Trophoblast cell (in vitro differentiated cells and primary cell): Measurements from ENCODE around the gene IGFBP1.
"Not testable (repeated sequence)": the region's sequence is repeated elsewhere in the genome, so short reads cannot be mapped to it uniquely, and the experiment has no call there.

ENCODE experiments used
- DNase-seq, 2 donors: peaks; one replicate each; pipeline ENCODE4 v3.0.0-alpha.2; 2016
- H2AFZ ChIP-seq: 2 replicates; pipeline ENCODE4 v1.6.1; 2013; ENCODE audit warnings: low read length, moderate library complexity, mild to moderate bottlenecking; ENCODE audit not compliant: insufficient read depth, poor library complexity
- H2AK5ac ChIP-seq: 2 replicates; pipeline ENCODE4 v1.6.1; 2013; ENCODE audit warnings: mild to moderate bottlenecking, low read length
- H2BK120ac ChIP-seq: 2 replicates; pipeline ENCODE4 v1.6.1; 2013; ENCODE audit warnings: low read length, mild to moderate bottlenecking, moderate library complexity; ENCODE audit not compliant: insufficient read depth, poor library complexity
- H2BK12ac ChIP-seq: 2 replicates; pipeline ENCODE4 v1.6.1; 2013; ENCODE audit warnings: mild to moderate bottlenecking, low read length, moderate library complexity
- H2BK5ac ChIP-seq: 2 replicates; pipeline ENCODE4 v1.6.1; 2013; ENCODE audit warnings: low read length, low read depth, moderate library complexity, mild to moderate bottlenecking; ENCODE audit not compliant: poor library complexity
- H3K14ac ChIP-seq: 2 replicates; pipeline ENCODE4 v1.6.1; 2013; ENCODE audit warnings: mild to moderate bottlenecking, low read length
- H3K18ac ChIP-seq: 2 replicates; pipeline ENCODE4 v1.6.1; 2013; ENCODE audit warnings: mild to moderate bottlenecking, low read length
- H3K23ac ChIP-seq: 2 replicates; pipeline ENCODE4 v1.6.1; 2013; ENCODE audit warnings: low read length
- H3K27ac ChIP-seq: 2 replicates; pipeline ENCODE4 v1.5.1; 2013; ENCODE audit warnings: low read depth, mild to moderate bottlenecking, inconsistent platforms, low read length, moderate library complexity
- H3K27me3 ChIP-seq: 2 replicates; pipeline ENCODE4 v1.6.1; 2013; ENCODE audit warnings: inconsistent platforms, mild to moderate bottlenecking, low read length, moderate library complexity; ENCODE audit not compliant: insufficient read depth
- H3K36me3 ChIP-seq, 2 experiments: 1 replicate in 1 of 2; 2 replicates in 1 of 2; pipeline ENCODE4 v1.6.1; 2013; ENCODE audit warnings: low read length in 2 of 2, mild to moderate bottlenecking in 2 of 2, moderate library complexity in 1 of 2; ENCODE audit not compliant: insufficient read depth in 2 of 2, control insufficient read depth in 1 of 2
- H3K4ac ChIP-seq: 2 replicates; pipeline ENCODE4 v1.6.1; 2013; ENCODE audit warnings: low read depth, mild to moderate bottlenecking, low read length, moderate library complexity
- H3K4me1 ChIP-seq, 2 experiments: 1 replicate in 1 of 2; 2 replicates in 1 of 2; pipeline ENCODE4 v1.6.1; 2013; ENCODE audit warnings: low read length in 2 of 2, mild to moderate bottlenecking in 2 of 2, moderate library complexity in 1 of 2; ENCODE audit not compliant: insufficient read depth in 2 of 2, control insufficient read depth in 1 of 2
- H3K4me2 ChIP-seq: 2 replicates; pipeline ENCODE4 v1.6.1; 2013; ENCODE audit warnings: inconsistent platforms, mild to moderate bottlenecking, low read length, moderate library complexity
- H3K4me3 ChIP-seq: 2 replicates; pipeline ENCODE4 v1.5.1; 2013; ENCODE audit warnings: mild to moderate bottlenecking, low read depth, low read length, inconsistent platforms
- H3K79me1 ChIP-seq: one replicate; pipeline ENCODE4 v1.6.1; 2013; ENCODE audit warnings: low read length
- H3K79me2 ChIP-seq: 2 replicates; pipeline ENCODE4 v1.6.1; 2013; ENCODE audit warnings: low read length, mild to moderate bottlenecking; ENCODE audit not compliant: control insufficient read depth, insufficient read depth, poor library complexity
- H3K9ac ChIP-seq: 2 replicates; pipeline ENCODE4 v1.6.1; 2013; ENCODE audit warnings: mild to moderate bottlenecking, low read length
- H3K9me3 ChIP-seq: 2 replicates; pipeline ENCODE4 v1.6.1; 2013; ENCODE audit warnings: low read depth, mild to moderate bottlenecking, control low read depth, inconsistent platforms, low read length; ENCODE audit not compliant: insufficient read depth
- H4K12ac ChIP-seq: 2 replicates; pipeline ENCODE4 v1.6.1; 2013; ENCODE audit warnings: low read depth, mild to moderate bottlenecking, low read length, moderate library complexity
- H4K8ac ChIP-seq: 2 replicates; pipeline ENCODE4 v1.6.1; 2013; ENCODE audit warnings: low read depth, mild to moderate bottlenecking, low read length, moderate library complexity
- H4K91ac ChIP-seq: one replicate; pipeline ENCODE4 v1.6.1; 2013; ENCODE audit warnings: low read depth, mild to moderate bottlenecking, low read length, moderate library complexity
- WGBS: extraction: QIAGEN DNeasy Blood & Tissue Kit; methylation state at CpG from one replicate; pipeline ENCODE4 v1.1.7; 2013; ENCODE audit warnings: missing lambda C conversion rate; ENCODE audit not compliant: insufficient read length, insufficient coverage; ENCODE audit errors: extremely low coverage; 5-methylcytosine and 5-hydroxymethylcytosine counted together

The IGFBP1 gene

DNA sequence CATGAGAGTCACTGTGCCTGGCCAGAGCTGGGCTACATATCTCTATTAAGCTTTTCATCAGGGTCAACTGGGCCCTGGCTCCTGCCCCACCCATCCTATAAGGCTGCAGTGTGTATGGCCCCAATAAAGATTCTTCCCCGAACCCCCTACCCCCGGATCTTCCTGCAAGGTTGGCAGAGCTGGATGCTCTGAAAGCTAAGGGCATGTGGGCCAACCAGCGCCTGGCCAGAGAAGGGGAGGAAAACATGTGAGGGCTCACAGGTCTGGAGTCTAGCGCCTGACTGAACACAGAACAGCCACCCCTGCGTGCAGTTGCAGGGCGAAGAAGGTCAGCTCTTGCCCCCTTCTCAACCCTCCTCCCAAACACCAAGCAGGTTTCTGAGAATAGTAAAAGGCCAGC is 39.6 kb upstream of the IGFBP1 start:
- not testable (repeated sequence) for H3K4me2 ChIP-seq, H3K18ac ChIP-seq, H3K4ac ChIP-seq, H2AK5ac ChIP-seq, H3K36me3 ChIP-seq, H4K8ac ChIP-seq, H4K91ac ChIP-seq, H3K9ac ChIP-seq, H2AFZ ChIP-seq, H3K27me3 ChIP-seq, H2BK12ac ChIP-seq, H3K79me1 ChIP-seq, H2BK120ac ChIP-seq, H4K12ac ChIP-seq, H3K4me1 ChIP-seq, H3K79me2 ChIP-seq, H3K23ac ChIP-seq, H3K14ac ChIP-seq, H3K9me3 ChIP-seq, H3K27ac ChIP-seq, H2BK5ac ChIP-seq, DNase-seq, H3K4me3 ChIP-seq
- no CpG with 5 or more reads among the region's 6 CpGs for WGBS

DNA sequence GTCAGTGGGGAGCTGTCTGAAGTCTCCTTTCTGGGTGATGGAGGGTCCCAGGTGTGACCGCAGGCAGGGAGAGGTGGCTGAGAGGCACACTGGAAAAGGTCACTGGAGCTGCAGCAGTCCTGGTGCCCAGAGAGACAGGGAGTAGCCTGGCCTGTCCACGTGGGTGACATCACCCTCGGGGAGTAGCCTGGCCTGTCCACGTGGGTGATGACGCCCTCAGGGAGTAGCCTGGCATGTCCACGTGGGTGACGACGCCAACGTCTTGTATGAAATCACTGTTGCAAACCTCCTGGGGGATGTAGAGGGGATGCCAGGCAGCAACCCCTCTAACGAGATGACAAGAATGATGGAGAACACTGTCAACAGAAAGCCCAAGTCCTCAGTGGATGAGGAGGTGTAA is 35.3 kb upstream of the IGFBP1 start:
- not testable (repeated sequence) for H4K8ac ChIP-seq, H3K36me3 ChIP-seq, H3K4ac ChIP-seq, H3K27me3 ChIP-seq, H3K4me1 ChIP-seq, H4K91ac ChIP-seq, H3K14ac ChIP-seq, H2BK12ac ChIP-seq, H2BK5ac ChIP-seq, H3K23ac ChIP-seq, H4K12ac ChIP-seq, H2AK5ac ChIP-seq, H3K4me3 ChIP-seq, H3K4me2 ChIP-seq, H3K27ac ChIP-seq, H3K79me1 ChIP-seq, H3K18ac ChIP-seq, H3K9me3 ChIP-seq, H3K9ac ChIP-seq, H2BK120ac ChIP-seq, H2AFZ ChIP-seq, DNase-seq, H3K79me2 ChIP-seq
- WGBS: no CpG with 5 or more reads among the region's 10 CpGs

DNA sequence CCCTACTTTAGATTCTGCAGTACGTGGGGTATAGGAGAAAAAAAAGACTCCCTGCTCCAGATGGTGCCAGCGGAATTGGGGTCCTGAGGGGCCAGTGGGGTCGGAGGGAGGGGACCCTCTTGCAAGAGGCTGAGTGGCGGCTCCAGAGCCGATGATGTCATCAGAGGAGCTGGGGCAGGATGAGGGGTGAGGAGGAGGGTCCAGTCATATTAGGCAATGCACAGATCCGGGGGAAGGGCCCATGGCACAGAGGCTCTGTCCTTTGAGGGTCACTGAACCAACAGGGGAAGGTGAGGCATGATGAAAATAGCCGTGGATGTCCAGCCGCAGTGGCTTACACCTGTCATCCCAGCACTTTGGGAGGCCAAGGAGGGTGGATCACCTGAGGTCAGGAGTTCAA is 34.8 kb upstream of the IGFBP1 start:
- not testable (repeated sequence) for H2BK5ac ChIP-seq, H3K4me1 ChIP-seq, H3K4ac ChIP-seq, H3K79me1 ChIP-seq, H3K4me3 ChIP-seq, H4K8ac ChIP-seq, H2BK120ac ChIP-seq, H2BK12ac ChIP-seq, H3K9ac ChIP-seq, H3K36me3 ChIP-seq, H3K27me3 ChIP-seq, H3K9me3 ChIP-seq, H3K23ac ChIP-seq, H3K79me2 ChIP-seq, DNase-seq, H3K27ac ChIP-seq, H2AFZ ChIP-seq, H4K12ac ChIP-seq, H3K14ac ChIP-seq, H3K18ac ChIP-seq, H4K91ac ChIP-seq, H2AK5ac ChIP-seq, H3K4me2 ChIP-seq
- WGBS: no CpG with 5 or more reads among the region's 8 CpGs

GRCh38 chr7:45855680-45856079 is 32.6 kb upstream of the IGFBP1 start:
- H4K12ac ChIP-seq, H3K9me3 ChIP-seq, H3K18ac ChIP-seq, H3K14ac ChIP-seq, H4K91ac ChIP-seq, H3K4ac ChIP-seq, H3K4me1 ChIP-seq, H2BK12ac ChIP-seq, H2BK120ac ChIP-seq, H3K27me3 ChIP-seq, H3K79me1 ChIP-seq, H3K36me3 ChIP-seq, H3K79me2 ChIP-seq, H3K4me3 ChIP-seq, DNase-seq, H3K4me2 ChIP-seq, H3K27ac ChIP-seq, H2AK5ac ChIP-seq, H4K8ac ChIP-seq, H3K9ac ChIP-seq, H2AFZ ChIP-seq, H2BK5ac ChIP-seq, H3K23ac ChIP-seq: not testable (repeated sequence)
- no CpG with 5 or more reads among the region's 3 CpGs for WGBS
